Neuronal stem cell (in vitro differentiated cells): ENCODE measurements around the gene ABLIM2.

Experiments used
- DNase-seq: peaks from one replicate; pipeline ENCODE4 v3.0.0-alpha.2; 2013; ENCODE audit warnings: low spot score
- H2AFZ ChIP-seq: one replicate; pipeline ENCODE4 v1.6.1; 2013; ENCODE audit warnings: mild to moderate bottlenecking, low read length, inconsistent platforms
- H2AK5ac ChIP-seq: 2 replicates; pipeline ENCODE4 v1.6.1; 2013; ENCODE audit warnings: low read depth, mild to moderate bottlenecking, inconsistent platforms, low read length, moderate library complexity, mixed read lengths
- H2BK120ac ChIP-seq: 2 replicates; pipeline ENCODE4 v1.6.1; 2013; ENCODE audit warnings: low read depth, mild to moderate bottlenecking, inconsistent platforms, low read length, moderate library complexity, mixed read lengths
- H2BK12ac ChIP-seq: one replicate; pipeline ENCODE4 v1.6.1; 2013; ENCODE audit warnings: low read length, inconsistent platforms
- H2BK15ac ChIP-seq: 2 replicates; pipeline ENCODE4 v1.6.1; 2013; ENCODE audit warnings: mild to moderate bottlenecking, low read length, inconsistent platforms, mixed read lengths
- H2BK5ac ChIP-seq: one replicate; pipeline ENCODE4 v1.6.1; 2013; ENCODE audit warnings: inconsistent platforms, mild to moderate bottlenecking, low read length, moderate library complexity
- H3K14ac ChIP-seq: one replicate; pipeline ENCODE4 v1.6.1; 2013; ENCODE audit warnings: low read length, inconsistent platforms
- H3K18ac ChIP-seq: 2 replicates; pipeline ENCODE4 v1.6.1; 2013; ENCODE audit warnings: low read length, inconsistent platforms
- H3K23ac ChIP-seq: 2 replicates; pipeline ENCODE4 v1.6.1; 2013; ENCODE audit warnings: low read depth, mild to moderate bottlenecking, mixed read lengths, low read length, inconsistent platforms; ENCODE audit not compliant: poor library complexity
- H3K27ac ChIP-seq: replicated peaks from 3 replicates; pipeline ENCODE4 v1.5.1; 2013; ENCODE audit warnings: low read length, inconsistent platforms
- H3K27me3 ChIP-seq, 3 experiments: 2 replicates each; pipeline ENCODE4 v1.6.1; 2013; ENCODE audit warnings: low read length in 3 of 3, mild to moderate bottlenecking in 2 of 3, inconsistent platforms in 1 of 3, low read depth in 1 of 3, mixed read lengths in 1 of 3, moderate library complexity in 1 of 3; ENCODE audit not compliant: control insufficient read depth in 3 of 3, insufficient read depth in 3 of 3
- H3K36me3 ChIP-seq, 2 donors: replicated peaks in 1 of 2; 2 replicates each; pipeline ENCODE4 v1.6.1; 2013; ENCODE audit warnings: low read length in 2 of 2; ENCODE audit not compliant: control insufficient read depth in 2 of 2, insufficient read depth in 2 of 2
- H3K4ac ChIP-seq: 2 replicates; pipeline ENCODE4 v1.6.1; 2013; ENCODE audit warnings: inconsistent platforms, mild to moderate bottlenecking, low read length, moderate library complexity
- H3K4me1 ChIP-seq, 2 donors: 1 replicate in 1 of 2; 2 replicates in 1 of 2; pipeline ENCODE4 v1.6.1; 2013; ENCODE audit warnings: low read length in 2 of 2, low read depth in 1 of 2; ENCODE audit not compliant: control insufficient read depth in 2 of 2, insufficient read depth in 1 of 2
- H3K4me2 ChIP-seq: one replicate; pipeline ENCODE4 v1.6.1; 2013; ENCODE audit warnings: mild to moderate bottlenecking, low read length, inconsistent platforms; ENCODE audit not compliant: insufficient read depth, poor library complexity, severe bottlenecking
- H3K4me3 ChIP-seq, 2 donors: 2 replicates each; pipeline ENCODE4 v1.5.1; 2013; ENCODE audit warnings: low read length in 2 of 2, mild to moderate bottlenecking in 2 of 2, inconsistent platforms in 1 of 2, moderate library complexity in 1 of 2
- H3K79me1 ChIP-seq: one replicate; pipeline ENCODE4 v1.6.1; 2013; ENCODE audit warnings: low read depth, mild to moderate bottlenecking, inconsistent platforms, low read length, moderate library complexity
- H3K9ac ChIP-seq: one replicate; pipeline ENCODE4 v1.6.1; 2013; ENCODE audit warnings: mild to moderate bottlenecking, low read depth, low read length, inconsistent platforms; ENCODE audit not compliant: poor library complexity
- H3K9me3 ChIP-seq, 2 donors: replicated peaks in 1 of 2; 2 replicates each; pipeline versions ENCODE3 to v1.6.1; 2013; ENCODE audit warnings: low read length in 2 of 2, mild to moderate bottlenecking in 2 of 2, inconsistent platforms in 1 of 2, low read depth in 1 of 2, mixed read lengths in 1 of 2, moderate library complexity in 1 of 2; ENCODE audit not compliant: control insufficient read depth in 2 of 2, insufficient read depth in 1 of 2
- H4K8ac ChIP-seq: one replicate; pipeline ENCODE4 v1.6.1; 2013; ENCODE audit warnings: low read depth, mild to moderate bottlenecking, inconsistent platforms, low read length, moderate library complexity
- H4K91ac ChIP-seq: one replicate; pipeline ENCODE4 v1.6.1; 2013; ENCODE audit warnings: low read length, low read depth, mild to moderate bottlenecking, inconsistent platforms; ENCODE audit not compliant: poor library complexity
- WGBS, 2 donors: extraction: QIAGEN DNeasy Blood & Tissue Kit; methylation state at CpG; one replicate each; pipeline ENCODE4 v1.1.7; 2013; ENCODE audit warnings: missing lambda C conversion rate in 2 of 2, mixed read lengths in 1 of 2; ENCODE audit not compliant: insufficient read length in 2 of 2, insufficient replicate concordance in 1 of 2; ENCODE audit errors: extremely low coverage in 2 of 2; 5-methylcytosine and 5-hydroxymethylcytosine counted together

Gene ABLIM2

GRCh38 chr4:8199594-8200301 lies 41.1 kb upstream of the ABLIM2 start:
- H2AFZ ChIP-seq = peak overlapping the region; percentile 94
- peak overlapping the region; percentile 32 for H3K23ac ChIP-seq
- H2BK15ac ChIP-seq = peak overlapping the region; percentile 93
- H3K14ac ChIP-seq = peak overlapping the region; percentile 86
- peak overlapping the region; percentile 97 for H4K8ac ChIP-seq
- H3K4me2 ChIP-seq = no peak overlapping the region
- H3K18ac ChIP-seq = peak overlapping the region; percentile 70
- no peak overlapping the region for H3K9ac ChIP-seq
- H3K4me1 ChIP-seq = peaks cover 7 to 22% of the 10 kb centered on the region in 2 donors
- H3K4me3 ChIP-seq = no peak overlapping the region
- peaks cover 1% of the 10 kb centered on the region for H3K79me1 ChIP-seq
- H2AK5ac ChIP-seq = peak overlapping the region; percentile 90
- DNase-seq = no peak
- H3K4ac ChIP-seq = no peak overlapping the region
- WGBS, 2 donors = no CpG with 5 or more reads among the region's 26 CpGs
- peaks cover 0 to 5% (median 0%) of the 10 kb centered on the region in 3 experiments for H3K27me3 ChIP-seq
- H4K91ac ChIP-seq = peak overlapping the region; percentile 82
- no peaks in the 10 kb centered on the region for H3K36me3 ChIP-seq
- H2BK5ac ChIP-seq = peak overlapping the region; percentile 49
- H3K9me3 ChIP-seq = no peaks in the 10 kb centered on the region
- H2BK12ac ChIP-seq = peak overlapping the region; percentile 86
- H2BK120ac ChIP-seq = no peak overlapping the region
- no peak overlapping the region for H3K27ac ChIP-seq

- peak within 1 kb of the TSS; percentile 49 for H2BK5ac ChIP-seq
- H3K9me3 ChIP-seq = no peaks in the 10 kb centered on the region
- H4K91ac ChIP-seq = peak within 1 kb of the TSS; percentile 82
- H3K4ac ChIP-seq = peak within 1 kb of the TSS; percentile 31
- peak within 1 kb of the TSS; percentile 97 for H4K8ac ChIP-seq
- no peak within 1 kb of the TSS for H2BK120ac ChIP-seq
- no peak for DNase-seq
- peaks cover 1% of the 10 kb centered on the region for H3K79me1 ChIP-seq
- no CpG with 5 or more reads among the region's 32 CpGs for WGBS, 2 donors
- no peak within 1 kb of the TSS for H3K4me2 ChIP-seq
- H2AK5ac ChIP-seq = peak within 1 kb of the TSS; percentile 90
- peaks cover 7 to 22% of the 10 kb centered on the region in 2 donors for H3K4me1 ChIP-seq
- peak within 1 kb of the TSS; percentile 86 for H3K9ac ChIP-seq
- peak within 1 kb of the TSS; percentile 93 for H2BK15ac ChIP-seq
- H3K14ac ChIP-seq = peak within 1 kb of the TSS; percentile 86
- peak within 1 kb of the TSS; percentile 70 for H3K18ac ChIP-seq
- H3K27me3 ChIP-seq = peaks cover 0 to 6% (median 0%) of the 10 kb centered on the region in 3 experiments
- peak within 1 kb of the TSS; percentile 32 for H3K23ac ChIP-seq
- no peaks in the 10 kb centered on the region for H3K36me3 ChIP-seq
- H2AFZ ChIP-seq = peak within 1 kb of the TSS; percentile 94
- peak within 1 kb of the TSS; percentile 86 for H2BK12ac ChIP-seq
- peak within 1 kb of the TSS in 1 of 2 donors; percentile 5 for H3K4me3 ChIP-seq
- no peak within 1 kb of the TSS for H3K27ac ChIP-seq
These were observed 40.4 kb upstream of the ABLIM2 start, which contains the start of gene SH3TC1 for GRCh38 chr4:8198906-8199593. TSS of gene SH3TC1 (plus strand) at chr4:8199290. CDS start at chr4:8205195, 5,905 bp downstream.

GRCh38 chr4:8198206-8198905 lies 39.7 kb upstream of the ABLIM2 start:
- Histone ChIP-seq H3K36me3 (no peaks in the 10 kb centered on the region), H2BK12ac (no peak overlapping the region), H3K9me3 (no peaks in the 10 kb centered on the region), H3K27me3 (peaks cover 0 to 6% (median 0%) of the 10 kb centered on the region in 3 experiments), H2BK120ac (no peak overlapping the region), H3K4me1 (peaks cover 10 to 18% of the 10 kb centered on the region in 2 donors), H3K4ac (peak overlapping the region; percentile 31), H3K79me1 (peaks cover 1% of the 10 kb centered on the region), H3K4me3 (peak overlapping the region in 1 of 2 donors; percentile 5), H4K8ac (peak overlapping the region; percentile 77), H2AK5ac (peak overlapping the region; percentile 41), H3K27ac (no peak overlapping the region), H3K9ac (peak overlapping the region; percentile 86), H2BK15ac (no peak overlapping the region), H3K4me2 (no peak overlapping the region), H3K14ac (peak overlapping the region; percentile 84), H3K18ac (peak overlapping the region; percentile 20), H4K91ac (no peak overlapping the region), H3K23ac (peak overlapping the region; percentile 32), H2AFZ (peak overlapping the region; percentile 94), H2BK5ac (no peak overlapping the region)
- no CpG with 5 or more reads among the region's 17 CpGs for WGBS, 2 donors
- no peak for DNase-seq
